ENCODE data around the gene RMDN2. TPM values are rescaled to one million over a fixed set of nuclear protein-coding genes. Genes with fewer than 3 reads are reported as not detected.

The RMDN2 gene
- total and polyA plus RNA-seq, 9 of the 15 experiments (the other 6 are each of a cell fraction or from before 2014, with no cell fraction given) = 1.5 to 4.3 (median 2.3) TPM

DNA sequence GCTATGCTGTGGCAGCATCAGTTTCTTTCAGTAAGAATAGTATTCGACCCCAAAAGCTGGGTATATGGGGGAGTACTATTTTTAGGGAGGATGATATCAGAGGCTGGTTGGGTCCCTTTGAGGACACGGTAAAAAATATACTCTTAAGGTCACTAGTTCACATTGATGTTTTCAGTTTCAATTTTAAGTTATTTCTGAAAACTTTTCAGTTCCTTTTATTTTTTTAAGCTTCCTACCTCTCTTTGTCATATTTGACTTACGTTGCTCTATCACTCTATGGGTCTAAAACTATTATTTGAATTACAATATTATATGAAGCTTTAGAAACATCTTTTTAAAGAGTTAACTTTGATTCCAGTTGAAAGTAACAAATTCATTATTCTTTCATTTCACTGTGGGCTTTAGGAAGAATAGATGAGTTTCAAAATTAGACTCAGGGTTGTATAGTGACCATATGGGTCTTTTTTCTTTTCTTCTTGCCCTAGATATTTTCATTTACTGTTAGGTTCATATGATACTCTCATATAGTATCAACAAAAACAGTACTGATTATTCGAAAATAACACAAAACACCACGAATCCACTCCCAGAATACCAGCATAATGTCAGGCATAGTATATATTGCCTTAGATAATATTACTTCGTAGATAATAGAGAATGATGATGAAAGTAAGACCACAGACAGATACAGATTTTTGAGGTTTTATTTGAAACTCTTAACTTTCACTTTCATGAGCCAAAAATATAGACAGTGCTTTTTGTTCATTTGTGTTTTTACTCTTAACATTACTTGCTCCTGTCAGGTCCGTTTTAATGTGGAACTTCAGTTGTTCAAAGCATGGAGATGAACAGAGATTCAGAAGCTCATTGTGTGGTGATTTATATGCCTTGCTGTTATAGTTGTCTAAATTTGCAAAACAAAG lies 9.8 kb downstream of the RMDN2 start:
- ATAC-seq = no peak
- 5% methylated on average over 7 of the region's 7 CpGs for WGBS (ENCODE audit: insufficient coverage, low coverage, missing lambda C conversion rate)
- no peak overlapping the region for H3K27ac ChIP-seq (ENCODE audit: extremely low read depth, low read depth, low read length)
- BruUV-seq (replicated peaks) = no TSS peak
- no peaks in the 10 kb centered on the region for H3K36me3 ChIP-seq (ENCODE audit: control insufficient read depth, insufficient read depth, low read length)
- H3K9me3 ChIP-seq (replicated peaks; ENCODE audit: control insufficient read depth, insufficient read depth, low read depth, low read length) = no peaks in the 10 kb centered on the region
- H3K9me1 ChIP-seq (ENCODE audit: control insufficient read depth, insufficient read depth, low read length) = no peaks in the 10 kb centered on the region
- H3K4me2 ChIP-seq (ENCODE audit: insufficient read depth, low read length) = no peak overlapping the region
- no peak overlapping the region for H2AFZ ChIP-seq (ENCODE audit: low read depth, low read length)
- POLR2A ChIA-PET = interaction anchor here (0.8 to 0.9 kb wide), 2 partner anchors 10 to 514 kb away, joined by 3 read pairs; partner anchors contain the start of gene RMDN2
- H4K20me1 ChIP-seq (replicated peaks; ENCODE audit: control insufficient read depth, insufficient read depth, low read length) = no peaks in the 10 kb centered on the region
- H3K79me2 ChIP-seq (ENCODE audit: control insufficient read depth, insufficient read depth, low read length) = no peaks in the 10 kb centered on the region
- no peak for FAIRE-seq
- CTCF ChIA-PET (ENCODE audit: low intra/inter-chr PET ratio) = no interaction called here
- intact Hi-C loops (cut with micrococcal nuclease) = no loop called here
- H3K4me3 ChIP-seq = no peak overlapping the region
- no peaks in the 10 kb centered on the region; a peak in 1 of 5 replicates for H3K4me1 ChIP-seq (replicated peaks in 1 of 2; ENCODE audit: control insufficient read depth in 2 of 2, insufficient read depth in 2 of 2, low read length in 2 of 2)
- no peak for DNase-seq (ENCODE audit: extremely low read depth in 1 of 4, low spot score in 3 of 4)
- in situ Hi-C loops (cut with MboI) = no loop called here
- H3K9ac ChIP-seq (ENCODE audit: insufficient read depth in 1 of 2, low read depth in 2 of 2, low read length in 2 of 2) = no peak overlapping the region
- no peaks in the 10 kb centered on the region for H3K27me3 ChIP-seq (ENCODE audit: control insufficient read depth in 2 of 2, insufficient read depth in 2 of 2, low read length in 2 of 2)
- TF ChIP-seq ZNF165 (CRISPR knock-in tag; IDR thresholded peaks at IDR 0.05; ENCODE audit: borderline replicate concordance) (no peak), CC2D1A (IDR thresholded peaks at IDR 0.05) (no peak), RFX5 (IDR thresholded peaks at IDR 0.05; ENCODE audit: low read depth, low read length) (no peak), BRF2 (IDR thresholded peaks at IDR 0.05; ENCODE audit: borderline replicate concordance, insufficient read depth, insufficient read length) (no peak), NKRF (IDR thresholded peaks at IDR 0.05; ENCODE audit: borderline replicate concordance) (no peak), ID3 (CRISPR knock-in tag; IDR thresholded peaks at IDR 0.05) (no peak), ID3 (tag; IDR thresholded peaks at IDR 0.05) (no peak), IRF2 (CRISPR knock-in tag; IDR thresholded peaks at IDR 0.05) (no peak), CEBPB (tag; IDR thresholded peaks at IDR 0.05) (no peak)
- TF ChIP-seq, protein P1, sequence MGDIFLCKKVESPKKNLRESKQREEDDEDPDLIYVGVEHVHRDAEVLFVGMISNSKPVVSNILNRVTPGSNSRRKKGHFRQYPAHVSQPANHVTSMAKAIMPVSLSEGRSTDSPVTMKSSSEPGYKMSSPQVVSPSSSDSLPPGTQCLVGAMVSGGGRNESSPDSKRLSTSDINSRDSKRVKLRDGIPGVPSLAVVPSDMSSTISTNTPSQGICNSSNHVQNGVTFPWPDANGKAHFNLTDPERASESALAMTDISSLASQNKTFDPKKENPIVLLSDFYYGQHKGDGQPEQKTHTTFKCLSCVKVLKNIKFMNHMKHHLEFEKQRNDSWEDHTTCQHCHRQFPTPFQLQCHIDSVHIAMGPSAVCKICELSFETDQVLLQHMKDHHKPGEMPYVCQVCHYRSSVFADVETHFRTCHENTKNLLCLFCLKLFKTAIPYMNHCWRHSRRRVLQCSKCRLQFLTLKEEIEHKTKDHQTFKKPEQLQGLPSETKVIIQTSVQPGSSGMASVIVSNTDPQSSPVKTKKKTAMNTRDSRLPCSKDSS (IDR thresholded peaks at IDR 0.05; ENCODE audit: low read depth, partially characterized antibody) = no peak
- TF ChIP-seq, protein P2, sequence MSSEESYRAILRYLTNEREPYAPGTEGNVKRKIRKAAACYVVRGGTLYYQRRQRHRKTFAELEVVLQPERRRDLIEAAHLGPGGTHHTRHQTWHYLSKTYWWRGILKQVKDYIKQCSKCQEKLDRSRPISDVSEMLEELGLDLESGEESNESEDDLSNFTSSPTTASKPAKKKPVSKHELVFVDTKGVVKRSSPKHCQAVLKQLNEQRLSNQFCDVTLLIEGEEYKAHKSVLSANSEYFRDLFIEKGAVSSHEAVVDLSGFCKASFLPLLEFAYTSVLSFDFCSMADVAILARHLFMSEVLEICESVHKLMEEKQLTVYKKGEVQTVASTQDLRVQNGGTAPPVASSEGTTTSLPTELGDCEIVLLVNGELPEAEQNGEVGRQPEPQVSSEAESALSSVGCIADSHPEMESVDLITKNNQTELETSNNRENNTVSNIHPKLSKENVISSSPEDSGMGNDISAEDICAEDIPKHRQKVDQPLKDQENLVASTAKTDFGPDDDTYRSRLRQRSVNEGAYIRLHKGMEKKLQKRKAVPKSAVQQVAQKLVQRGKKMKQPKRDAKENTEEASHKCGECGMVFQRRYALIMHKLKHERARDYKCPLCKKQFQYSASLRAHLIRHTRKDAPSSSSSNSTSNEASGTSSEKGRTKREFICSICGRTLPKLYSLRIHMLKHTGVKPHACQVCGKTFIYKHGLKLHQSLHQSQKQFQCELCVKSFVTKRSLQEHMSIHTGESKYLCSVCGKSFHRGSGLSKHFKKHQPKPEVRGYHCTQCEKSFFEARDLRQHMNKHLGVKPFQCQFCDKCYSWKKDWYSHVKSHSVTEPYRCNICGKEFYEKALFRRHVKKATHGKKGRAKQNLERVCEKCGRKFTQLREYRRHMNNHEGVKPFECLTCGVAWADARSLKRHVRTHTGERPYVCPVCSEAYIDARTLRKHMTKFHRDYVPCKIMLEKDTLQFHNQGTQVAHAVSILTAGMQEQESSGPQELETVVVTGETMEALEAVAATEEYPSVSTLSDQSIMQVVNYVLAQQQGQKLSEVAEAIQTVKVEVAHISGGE (CRISPR knock-in tag; IDR thresholded peaks at IDR 0.05) = no peak

All from K562 (cell line).